Prostate gland (tissue), 2 donors: Measurements from ENCODE around the gene ANKLE1.

Experiments used
- CTCF ChIP-seq, 4 experiments: fragments of 200-600 bp in 2 of 4; fragments of 450-650 bp in 2 of 4; sonication (generic) in 2 of 4; IDR thresholded peaks; 1 replicate in 3 of 4; 2 replicates in 1 of 4; pipeline ENCODE4 v1.5.1; 2016 to 2019; ENCODE audit warnings: antibody characterized with exemption in 4 of 4, mild to moderate bottlenecking in 2 of 4, moderate library complexity in 2 of 4
- POLR2AphosphoS5 ChIP-seq: sonication (generic); formaldehyde crosslinking; IDR thresholded peaks from one replicate; pipeline ENCODE4 v1.6.1; 2017; ENCODE audit warnings: antibody characterized with exemption

- TF ChIP-seq POLR2AphosphoS5 = no peak
- TF ChIP-seq CTCF (IDR thresholded peaks at IDR 0.05) = no peak
Observed at GRCh38 chr19:17243211-17243829, 38.4 kb upstream of the ANKLE1 start.
